Measurements from ENCODE around the gene TMEM131.
"Not testable (repeated sequence)": the region's sequence is repeated elsewhere in the genome, so short reads cannot be mapped to it uniquely, and the experiment has no call there.

The TMEM131 gene

GRCh38 chr2:97953853-97954252 lies 41.9 kb downstream of the TMEM131 start:
- DNase-seq, result no peak

DNA sequence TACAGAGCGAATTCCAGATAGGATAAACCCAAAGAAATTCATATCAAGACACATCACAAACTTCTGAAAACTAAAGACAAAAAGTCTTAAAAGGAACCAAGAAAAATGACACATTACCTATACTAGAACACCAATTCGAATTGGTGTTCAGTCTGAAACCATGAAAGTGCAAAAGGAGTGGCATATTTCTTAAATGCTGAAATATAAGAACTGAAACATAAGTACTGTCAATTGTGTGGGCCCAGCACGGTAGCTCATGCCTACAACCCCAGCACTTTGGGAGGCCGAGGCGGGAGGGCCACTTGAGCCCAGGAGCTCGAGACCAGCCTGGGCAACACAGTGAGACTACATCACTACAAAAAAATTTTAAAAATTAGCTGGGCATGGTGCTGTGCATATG lies 43.4 kb downstream of the TMEM131 start:
- DNase-seq, result no peak

DNA sequence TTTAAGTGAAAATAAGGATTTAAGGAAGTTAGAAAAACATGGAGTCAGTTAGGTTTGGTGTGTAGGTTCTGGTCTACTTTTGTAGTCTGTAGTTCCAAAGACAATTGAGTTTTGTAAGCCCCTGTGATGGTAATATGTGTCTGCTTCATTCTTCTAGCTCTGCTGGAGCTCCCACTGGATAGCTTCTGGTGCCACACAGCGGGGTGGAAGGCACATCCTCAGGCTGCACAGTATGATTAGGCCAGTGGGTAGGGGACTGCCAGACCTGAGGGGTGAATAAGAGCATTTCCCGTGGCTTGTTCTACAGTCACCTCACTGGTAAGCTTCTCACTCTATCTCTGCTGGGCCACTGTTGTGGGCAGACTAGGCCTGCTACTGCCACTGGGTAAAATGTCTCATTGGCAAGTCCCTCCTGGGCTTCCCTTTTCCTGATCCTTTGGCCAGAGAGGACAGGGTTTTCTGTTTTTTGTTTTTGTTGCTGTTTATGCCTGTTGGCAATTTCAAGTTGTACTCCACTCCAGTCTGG lies 44.5 kb downstream of the TMEM131 start:
- no peak for DNase-seq

- no peak for DNase-seq
Measured at GRCh38 chr2:97950329-97951154, 45.2 kb downstream of the TMEM131 start.

- DNase-seq, result no peak
Measured at GRCh38 chr2:97948926-97949325, 46.8 kb downstream of the TMEM131 start.

DNA sequence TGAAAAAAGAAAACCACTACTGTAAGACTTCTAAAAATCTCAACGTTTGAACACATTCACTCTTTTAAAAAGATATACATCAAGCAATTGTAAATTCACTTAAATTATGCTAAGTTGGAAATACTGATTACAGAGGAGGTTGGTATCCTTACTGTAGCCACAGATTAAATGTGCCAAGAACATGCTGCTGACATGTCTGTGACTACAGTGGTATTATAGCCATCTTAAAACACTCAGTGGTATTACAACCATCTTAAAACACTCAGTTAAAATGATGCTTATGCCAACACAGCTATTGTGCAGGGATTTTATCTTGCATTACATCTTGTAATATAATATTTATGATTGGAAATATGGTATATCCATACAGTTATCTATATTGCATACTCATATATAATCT lies 50.0 kb downstream of the TMEM131 start:
- no peak for DNase-seq

DNA sequence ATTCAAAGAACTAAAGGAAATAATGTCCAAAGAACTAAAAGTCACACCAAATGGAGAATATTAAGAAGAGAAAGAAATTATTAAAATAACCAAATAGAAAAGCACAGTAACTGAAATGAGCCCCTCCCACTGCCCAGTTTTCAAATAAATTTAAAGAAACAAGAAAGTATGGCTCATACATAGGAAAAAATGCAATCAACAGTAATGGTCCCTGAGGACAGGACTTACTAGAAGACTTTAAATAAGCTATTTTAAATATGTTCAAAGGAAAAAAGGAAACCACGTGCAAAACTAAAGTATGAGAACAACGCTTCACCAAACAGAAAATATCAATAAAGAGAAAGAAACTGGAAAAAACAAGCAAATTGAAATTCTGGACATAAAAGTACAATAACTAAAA lies 58.9 kb downstream of the TMEM131 start:
- no peak for DNase-seq

GRCh38 chr2:97936199-97936598 lies 59.5 kb downstream of the TMEM131 start:
- DNase-seq, result no peak

DNA sequence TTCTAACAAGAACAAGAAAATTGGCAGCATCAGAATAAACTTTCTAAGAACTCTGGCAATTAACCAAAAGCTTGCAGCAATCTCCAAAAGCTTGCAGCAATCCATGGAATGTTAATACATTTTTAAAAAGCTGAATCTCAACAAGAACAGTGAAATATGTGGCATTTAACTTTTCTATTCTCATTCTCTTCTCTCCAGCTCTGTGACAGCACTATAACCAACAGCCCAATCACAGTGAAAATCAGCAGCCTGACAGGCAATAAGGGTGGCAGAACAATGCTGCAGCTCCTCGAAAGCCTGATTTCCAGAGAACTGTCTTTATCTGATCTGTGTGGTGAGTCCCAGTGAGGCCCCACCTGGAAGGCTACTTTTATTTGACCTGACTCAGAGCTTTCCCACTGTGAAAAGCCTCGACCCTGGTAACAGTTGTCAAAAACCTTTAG lies 60.0 kb downstream of the TMEM131 start:
- no peak for DNase-seq

- DNase-seq, result no peak
Measured at GRCh38 chr2:97932975-97933662, 62.6 kb downstream of the TMEM131 start.

DNA sequence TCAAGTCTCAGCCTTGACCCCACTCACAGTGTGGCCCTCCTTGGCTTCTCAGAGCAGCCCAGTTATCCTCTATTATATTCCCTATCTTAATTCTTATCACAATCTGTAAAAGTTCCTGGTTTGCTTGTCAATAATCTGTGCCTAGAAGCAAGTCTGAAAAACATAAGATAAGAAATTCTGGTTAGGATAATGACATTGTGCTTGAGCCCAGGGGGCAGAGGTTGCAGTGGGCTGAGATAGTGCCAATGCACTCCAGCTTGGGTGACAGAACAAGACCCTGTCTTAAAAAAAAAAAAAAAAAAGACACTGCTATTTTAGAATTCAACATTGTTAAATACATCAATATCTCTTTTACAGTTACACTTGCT lies 63.9 kb downstream of the TMEM131 start:
- no peak for DNase-seq

GRCh38 chr2:97931118-97931857 lies 64.5 kb downstream of the TMEM131 start:
- DNase-seq, result no peak

DNA sequence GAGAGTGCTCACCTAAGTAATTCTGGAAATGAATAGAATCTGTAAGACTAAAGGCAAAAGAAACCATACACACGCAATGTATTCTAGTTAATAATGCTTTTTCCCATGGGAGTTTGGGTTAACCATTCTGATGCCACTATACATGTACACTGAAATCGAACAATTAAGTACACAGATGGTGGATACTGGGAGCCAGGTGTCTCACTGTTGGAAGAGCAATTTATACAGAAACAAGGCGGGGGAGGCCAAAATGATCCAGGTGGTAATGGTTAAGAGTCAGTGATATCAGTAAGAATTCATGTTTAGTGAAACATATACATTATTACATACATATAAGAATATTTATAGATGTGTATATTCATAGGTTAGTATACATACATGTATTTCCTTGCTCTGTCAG lies 67.2 kb downstream of the TMEM131 start:
- DNase-seq, result no peak

DNA sequence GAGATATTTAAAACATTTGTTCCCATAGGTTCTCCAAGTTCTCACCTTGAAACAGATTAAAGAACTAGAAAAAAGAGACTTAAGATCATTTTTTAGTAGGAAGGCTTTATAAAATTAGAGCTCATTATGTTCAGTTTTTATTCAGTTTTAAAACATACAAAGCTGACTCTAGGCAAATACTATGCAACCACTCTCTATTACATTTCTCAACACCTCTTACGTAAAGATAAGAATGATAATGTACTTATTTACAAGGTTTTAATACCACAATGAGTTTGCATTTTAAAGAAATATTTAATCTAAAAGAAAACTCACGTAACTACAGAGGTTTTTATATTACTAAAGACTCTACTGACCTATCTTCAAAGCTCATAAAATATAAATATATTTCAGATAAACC lies 68.8 kb downstream of the TMEM131 start:
- no peak for DNase-seq

DNA sequence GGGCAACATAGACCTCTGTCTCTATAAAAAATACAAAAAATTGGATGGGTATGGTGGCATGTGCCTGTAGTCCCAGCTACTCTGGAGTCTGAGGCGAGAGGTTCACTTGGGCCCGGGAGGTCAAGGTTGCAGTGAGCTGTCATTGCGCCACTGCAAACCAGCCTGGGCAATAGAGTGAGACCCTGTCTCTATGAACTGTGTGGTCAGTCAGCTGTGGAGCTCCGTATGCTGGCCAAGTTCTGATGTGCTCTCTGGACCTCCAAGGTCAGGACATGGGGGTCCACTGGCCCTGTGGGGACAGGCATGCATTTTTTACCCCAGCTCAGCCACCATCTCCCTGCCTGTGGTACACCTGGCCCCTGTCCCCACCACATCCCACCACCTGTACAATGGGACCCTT lies 71.6 kb downstream of the TMEM131 start:
- DNase-seq, result no peak

DNA sequence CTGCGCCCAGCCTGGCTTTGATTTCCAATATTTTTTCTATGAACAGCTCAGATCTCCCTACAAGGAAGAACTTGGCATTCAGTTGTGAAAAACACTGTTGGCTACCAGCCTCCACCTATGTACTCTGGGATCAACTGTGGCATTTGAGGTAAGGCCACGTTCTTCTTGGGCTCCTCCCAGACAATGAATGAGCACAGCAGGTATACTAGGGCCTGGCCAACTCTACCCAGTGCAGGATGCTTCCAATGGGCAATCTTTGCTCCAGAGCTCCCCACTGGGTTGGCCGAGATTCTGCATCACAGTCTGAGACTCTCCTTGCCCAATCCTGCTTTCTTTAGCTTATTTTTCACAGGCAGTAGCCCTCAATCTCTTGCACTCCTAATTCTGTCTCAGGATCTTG lies 75.9 kb downstream of the TMEM131 start:
- no peak for DNase-seq

DNA sequence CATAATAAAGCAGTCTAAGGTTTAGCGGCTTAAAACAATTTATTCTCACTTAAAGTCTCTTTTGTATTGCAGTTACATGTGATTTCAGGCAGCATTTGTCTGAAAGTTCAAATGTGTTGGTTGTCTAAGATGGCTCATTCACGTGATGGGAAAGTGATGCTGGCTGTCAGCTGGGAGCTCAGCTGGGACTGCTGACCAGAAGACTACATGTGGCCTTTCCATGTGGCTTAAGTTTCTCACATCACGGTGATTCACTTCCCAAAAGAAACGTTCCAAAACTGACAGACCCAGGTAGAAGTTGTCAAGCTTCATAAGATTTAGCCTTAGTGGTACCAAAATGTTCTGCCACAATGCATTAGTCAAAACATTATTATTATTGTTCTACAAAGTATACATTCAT lies 76.9 kb downstream of the TMEM131 start:
- DNase-seq, result no peak

DNA sequence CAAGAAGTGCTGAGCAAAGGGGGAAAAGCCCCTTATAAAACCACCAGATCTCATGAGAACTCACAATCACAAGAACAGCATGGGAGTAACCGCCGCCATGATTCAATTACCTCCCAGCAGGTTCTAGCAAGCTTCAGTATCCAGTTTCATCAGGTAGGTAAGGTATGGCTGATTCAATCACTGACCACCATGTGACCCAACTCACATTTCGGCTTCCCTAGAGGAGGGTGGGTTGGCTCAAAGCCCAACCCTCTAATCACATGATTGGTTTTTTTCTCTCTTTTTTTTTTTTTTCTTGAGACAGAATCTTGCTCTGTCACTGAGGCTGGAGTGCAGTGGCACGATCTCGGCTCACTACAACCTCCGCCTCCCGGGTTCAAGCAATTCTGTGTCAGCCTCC lies 78.1 kb downstream of the TMEM131 start:
- DNase-seq, result not testable (repeated sequence)

- DNase-seq, result no peak
Measured at GRCh38 chr2:97914691-97915213, 81.0 kb downstream of the TMEM131 start.

GRCh38 chr2:97913846-97914245 lies 81.9 kb downstream of the TMEM131 start:
- DNase-seq, result no peak

- no peak for DNase-seq
Measured at GRCh38 chr2:97911922-97912575, 83.7 kb downstream of the TMEM131 start.

DNA sequence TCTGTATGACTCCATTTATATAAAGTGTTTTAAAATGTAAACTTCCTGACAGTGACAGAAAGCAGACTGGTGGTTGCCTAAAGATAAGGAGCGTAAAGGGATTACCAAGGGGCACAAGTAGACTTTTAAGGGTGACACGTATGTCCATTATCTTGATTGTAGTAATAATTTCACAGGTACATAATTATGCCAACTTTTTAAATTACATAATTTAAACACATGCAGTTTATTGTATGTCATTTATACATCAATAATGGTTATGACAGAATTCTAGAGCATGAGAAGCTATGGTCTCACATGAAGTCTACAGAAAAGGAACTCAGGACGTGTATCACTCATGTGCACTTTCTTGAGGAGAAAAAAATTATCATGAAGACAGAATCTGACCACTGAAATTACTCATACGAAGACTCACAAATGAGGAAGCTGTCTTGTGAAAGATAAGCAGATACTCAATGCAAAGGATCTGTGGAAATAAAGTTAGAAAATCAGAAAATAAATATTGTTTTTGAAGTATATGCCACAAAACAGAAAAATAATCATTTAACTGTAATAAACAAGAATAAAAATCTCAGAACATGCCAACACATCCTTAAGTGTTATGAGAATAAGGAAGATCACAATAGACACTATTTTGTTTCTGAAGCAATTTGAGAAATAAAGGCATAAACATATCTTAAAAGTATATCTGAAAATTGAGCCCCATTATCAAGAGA lies 84.4 kb downstream of the TMEM131 start:
- DNase-seq, result no peak

All from CD4-positive, alpha-beta T cell treated with Interleukin-15 for 1 hour (primary cell).